ENCODE data around the gene IQCK.

Gene IQCK

GRCh38 chr16:19755268-19755667 lies 37.2 kb downstream of the IQCK start:
- no peak for DNase-seq
- H3K27ac Mint-ChIP-seq, result peak overlapping the region in 1 of 2 donors; percentile 41
- H3K27me3 Mint-ChIP-seq, result no peaks in the 10 kb centered on the region
- ATAC-seq, result no peak
- H3K9me3 Mint-ChIP-seq, result no peaks in the 10 kb centered on the region
- H3K4me1 Mint-ChIP-seq, result no peaks in the 10 kb centered on the region
- no peak overlapping the region for H3K4me3 Mint-ChIP-seq

DNA sequence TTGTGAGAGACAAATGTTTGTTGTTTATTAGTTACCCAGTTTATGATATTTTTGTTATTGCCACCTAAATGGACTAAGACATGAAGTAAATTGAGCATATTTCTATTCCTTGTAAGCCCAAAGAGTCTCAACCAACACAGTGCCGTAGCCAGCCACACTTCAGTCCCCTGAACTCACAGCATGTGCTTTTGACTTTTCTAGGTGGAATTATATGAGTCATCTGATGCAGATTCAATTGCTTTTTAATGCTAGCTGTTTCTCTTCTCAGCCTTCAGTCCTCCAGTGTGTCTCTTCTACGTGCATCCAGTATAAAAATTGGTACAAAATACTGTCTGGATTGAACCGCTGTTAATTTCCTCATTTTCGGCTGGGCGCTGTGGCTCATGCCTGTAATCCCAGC lies 39.0 kb downstream of the IQCK start:
- H3K4me1 Mint-ChIP-seq, result no peaks in the 10 kb centered on the region
- ATAC-seq, result no peak
- no peaks in the 10 kb centered on the region for H3K27me3 Mint-ChIP-seq
- no peak overlapping the region for H3K4me3 Mint-ChIP-seq
- H3K9me3 Mint-ChIP-seq, result no peaks in the 10 kb centered on the region
- DNase-seq, result no peak
- H3K27ac Mint-ChIP-seq, result no peak overlapping the region

DNA sequence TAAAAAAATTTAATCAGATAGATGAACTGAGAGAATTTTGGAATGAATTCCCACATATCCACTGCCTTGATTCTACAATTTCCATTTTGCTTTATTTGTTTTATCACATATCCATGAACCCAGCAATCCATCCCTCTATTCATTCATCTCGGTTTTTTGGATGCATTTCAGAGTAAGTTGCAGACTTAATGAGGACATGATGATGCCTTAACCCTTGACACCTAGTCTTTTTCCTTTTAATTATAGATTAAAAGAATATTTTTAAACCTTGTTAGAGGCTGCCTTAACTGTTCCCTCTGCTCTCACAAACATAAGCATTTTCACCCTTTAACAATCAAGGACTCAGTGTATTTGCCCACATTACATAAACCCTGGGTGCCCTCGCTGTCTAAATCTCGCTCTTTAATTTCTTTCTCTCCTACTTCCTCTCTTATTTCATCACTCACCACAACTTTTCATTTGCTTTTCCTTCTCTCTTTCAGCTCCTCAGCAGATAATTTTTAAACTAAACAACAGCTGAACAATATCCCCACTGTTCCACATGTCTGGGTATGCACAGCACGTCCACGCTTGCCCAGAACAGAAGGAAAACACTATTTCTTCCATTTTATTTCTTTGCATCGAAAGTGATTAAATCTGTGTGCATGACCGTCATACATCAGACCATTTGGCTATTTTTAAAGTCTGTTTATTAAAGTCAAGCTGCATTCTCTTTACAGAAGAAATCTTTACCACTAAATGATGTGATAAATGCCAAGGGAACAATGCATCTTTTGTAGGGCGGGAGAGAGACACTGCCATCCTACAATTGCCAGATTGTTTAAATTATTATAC lies 39.9 kb downstream of the IQCK start:
- no peaks in the 10 kb centered on the region for H3K4me1 Mint-ChIP-seq
- no peaks in the 10 kb centered on the region for H3K9me3 Mint-ChIP-seq
- H3K27ac Mint-ChIP-seq, result no peak overlapping the region
- no peak for DNase-seq
- no peaks in the 10 kb centered on the region for H3K27me3 Mint-ChIP-seq
- H3K4me3 Mint-ChIP-seq, result no peak overlapping the region
- no peak for ATAC-seq

GRCh38 chr16:19760356-19761060 lies 42.4 kb downstream of the IQCK start:
- DNase-seq (no peak), ATAC-seq (no peak)
- H3K4me1 Mint-ChIP-seq, result no peaks in the 10 kb centered on the region
- no peak overlapping the region for H3K4me3 Mint-ChIP-seq
- H3K9me3 Mint-ChIP-seq, result no peaks in the 10 kb centered on the region
- H3K27me3 Mint-ChIP-seq, result no peaks in the 10 kb centered on the region
- no peak overlapping the region for H3K27ac Mint-ChIP-seq

GRCh38 chr16:19765860-19766553 lies 47.9 kb downstream of the IQCK start:
- Mint-ChIP-seq H3K4me3 (no peak overlapping the region), H3K4me1 (no peaks in the 10 kb centered on the region), H3K27ac (no peak overlapping the region), H3K27me3 (no peaks in the 10 kb centered on the region), H3K9me3 (peaks cover 8 to 20% of the 10 kb centered on the region in 2 donors)
- DNase-seq (no peak), ATAC-seq (no peak)

GRCh38 chr16:19766554-19766884 lies 48.4 kb downstream of the IQCK start:
- H3K27ac Mint-ChIP-seq, result no peak overlapping the region
- H3K4me3 Mint-ChIP-seq, result no peak overlapping the region
- H3K9me3 Mint-ChIP-seq, result peaks cover 8 to 20% of the 10 kb centered on the region in 2 donors
- no peaks in the 10 kb centered on the region for H3K27me3 Mint-ChIP-seq
- H3K4me1 Mint-ChIP-seq, result no peaks in the 10 kb centered on the region
- DNase-seq (no peak), ATAC-seq (no peak)

DNA sequence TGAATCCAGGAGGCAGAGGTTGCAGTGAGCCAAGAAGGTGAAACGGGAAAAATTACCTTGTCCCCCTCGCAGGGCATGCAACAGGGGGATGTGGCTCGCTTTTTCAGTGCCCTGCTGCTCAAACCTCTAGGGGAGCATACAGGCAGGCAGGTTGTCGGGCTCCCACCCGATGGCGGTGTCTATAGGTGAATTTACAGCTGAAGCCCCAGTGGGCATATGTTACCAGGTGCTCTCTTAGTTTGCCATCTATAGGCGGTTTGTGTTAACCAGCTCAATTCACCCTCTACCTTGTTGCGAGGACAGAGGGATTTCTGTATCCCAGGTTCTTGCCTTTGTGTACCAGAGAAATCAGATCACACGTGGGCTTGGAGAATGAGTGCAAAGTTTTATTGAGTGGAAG lies 48.9 kb downstream of the IQCK start:
- peaks cover 8 to 20% of the 10 kb centered on the region in 2 donors for H3K9me3 Mint-ChIP-seq
- no peak for DNase-seq
- H3K27me3 Mint-ChIP-seq, result no peaks in the 10 kb centered on the region
- H3K27ac Mint-ChIP-seq, result no peak overlapping the region
- no peak overlapping the region for H3K4me3 Mint-ChIP-seq
- H3K4me1 Mint-ChIP-seq, result no peaks in the 10 kb centered on the region
- no peak for ATAC-seq

DNA sequence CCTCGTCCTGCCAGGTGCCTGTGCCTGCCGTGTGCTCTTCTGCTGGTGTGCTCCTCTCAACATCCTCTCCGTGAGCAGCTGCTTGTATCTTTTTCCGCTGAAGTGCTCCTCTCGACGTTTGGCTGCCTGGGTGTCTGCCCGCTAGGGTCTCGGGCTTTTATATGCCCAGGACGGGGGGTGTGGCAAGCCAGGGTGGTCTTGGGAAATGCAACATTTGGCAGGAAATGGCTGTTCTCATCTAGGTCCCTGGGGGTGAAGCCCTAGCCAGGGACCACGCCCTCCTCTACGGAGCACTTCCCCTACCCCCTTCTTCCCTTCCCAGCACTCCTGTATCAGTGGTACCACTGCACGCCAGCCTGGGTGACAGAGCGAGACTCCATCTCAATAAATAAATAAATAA lies 49.4 kb downstream of the IQCK start:
- Mint-ChIP-seq H3K9me3 (peaks cover 8 to 20% of the 10 kb centered on the region in 2 donors), H3K27ac (peak overlapping the region in 1 of 2 donors; percentile 42), H3K4me1 (no peaks in the 10 kb centered on the region), H3K27me3 (no peaks in the 10 kb centered on the region), H3K4me3 (no peak overlapping the region)
- no peak for ATAC-seq
- no peak for DNase-seq

DNA sequence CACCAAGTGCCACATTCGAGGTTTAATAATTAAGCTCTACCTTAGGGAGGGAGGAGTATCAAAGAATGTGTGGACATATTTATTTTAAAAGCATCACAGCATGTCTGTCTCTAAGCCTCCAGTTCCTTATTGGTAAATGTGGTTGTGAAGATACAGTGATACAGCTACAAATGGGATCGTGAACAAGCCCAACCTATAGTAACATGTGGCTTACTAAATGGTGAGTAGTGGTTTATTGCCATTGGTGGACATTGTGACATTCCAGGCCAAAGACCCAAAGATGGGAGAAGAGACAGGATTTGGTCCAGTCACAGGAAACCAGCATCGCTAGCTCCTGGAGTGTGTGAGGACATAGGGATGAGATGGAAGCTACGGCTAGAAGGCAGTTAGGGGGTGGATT lies 51.2 kb downstream of the IQCK start:
- no peak overlapping the region for H3K4me3 Mint-ChIP-seq
- peaks cover 8 to 20% of the 10 kb centered on the region in 2 donors for H3K9me3 Mint-ChIP-seq
- H3K27ac Mint-ChIP-seq, result no peak overlapping the region
- no peak for ATAC-seq
- H3K4me1 Mint-ChIP-seq, result no peaks in the 10 kb centered on the region
- H3K27me3 Mint-ChIP-seq, result no peaks in the 10 kb centered on the region
- DNase-seq, result no peak

DNA sequence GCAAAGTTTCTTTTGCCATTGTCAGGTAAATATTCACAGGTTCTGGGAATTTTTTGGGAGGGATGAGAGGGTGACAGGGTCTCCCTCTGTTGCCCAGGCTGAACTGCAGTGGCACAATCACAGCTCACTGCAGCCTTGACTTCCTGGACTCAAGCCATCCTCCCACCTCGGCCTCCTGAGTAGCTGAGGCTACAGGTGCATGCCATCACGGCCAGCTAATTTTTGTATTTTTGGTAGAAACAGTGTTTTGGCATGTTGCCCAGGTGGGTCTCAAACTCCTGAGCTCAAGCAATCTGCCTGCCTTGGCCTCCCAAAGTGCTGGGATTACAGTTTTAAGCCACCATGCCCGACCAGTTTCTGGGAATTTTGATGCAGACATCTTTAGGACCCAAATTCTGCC lies 53.0 kb downstream of the IQCK start:
- Mint-ChIP-seq H3K4me3 (no peak overlapping the region), H3K27ac (no peak overlapping the region), H3K27me3 (no peaks in the 10 kb centered on the region), H3K9me3 (peaks cover 8 to 20% of the 10 kb centered on the region in 2 donors), H3K4me1 (no peaks in the 10 kb centered on the region)
- ATAC-seq (no peak), DNase-seq (no peak)

DNA sequence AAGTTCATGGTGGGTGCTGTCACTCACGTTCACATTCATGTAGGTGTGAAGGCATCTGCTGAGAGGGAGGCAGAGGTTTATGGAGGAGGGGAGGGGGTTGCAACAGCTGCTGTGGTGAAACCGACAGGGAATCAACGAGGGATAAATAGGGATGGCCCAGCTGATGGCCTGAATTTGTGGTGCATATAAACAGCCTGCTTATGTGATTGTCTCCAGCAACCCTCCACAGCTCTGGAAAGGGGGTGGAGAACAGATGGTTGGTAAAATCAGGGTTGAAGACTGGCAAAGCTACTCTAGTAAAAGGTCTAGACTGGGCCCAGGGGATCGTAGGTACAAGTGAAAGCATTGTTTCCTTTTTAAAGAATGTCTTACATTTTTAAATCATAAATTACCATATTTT lies 53.7 kb downstream of the IQCK start:
- peaks cover 8 to 20% of the 10 kb centered on the region in 2 donors for H3K9me3 Mint-ChIP-seq
- H3K4me3 Mint-ChIP-seq, result no peak overlapping the region
- no peaks in the 10 kb centered on the region for H3K27me3 Mint-ChIP-seq
- H3K27ac Mint-ChIP-seq, result no peak overlapping the region
- no peaks in the 10 kb centered on the region for H3K4me1 Mint-ChIP-seq
- DNase-seq (no peak), ATAC-seq (no peak)

DNA sequence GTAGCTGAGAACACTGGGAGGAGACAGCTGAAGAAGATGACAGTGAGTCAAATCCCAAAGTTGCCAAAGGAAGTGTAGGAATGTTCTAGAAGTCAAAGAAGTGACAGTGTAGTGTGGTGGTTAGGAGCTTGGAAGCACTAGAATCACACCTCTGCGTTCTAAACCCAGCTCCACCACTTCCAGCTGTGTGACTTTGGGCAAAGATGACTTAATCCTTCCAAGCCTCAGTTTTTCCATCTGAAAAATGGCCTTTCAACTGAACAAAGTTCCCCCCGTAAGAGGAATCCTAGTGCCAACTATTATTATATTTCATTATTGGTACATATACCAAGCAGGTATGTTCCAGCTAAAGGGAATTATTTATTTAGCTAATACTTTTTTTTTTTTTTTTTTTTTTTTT lies 56.0 kb downstream of the IQCK start:
- H3K4me1 Mint-ChIP-seq, result no peaks in the 10 kb centered on the region
- peaks cover 8 to 11% of the 10 kb centered on the region in 2 donors for H3K9me3 Mint-ChIP-seq
- H3K27ac Mint-ChIP-seq, result no peak overlapping the region

GRCh38 chr16:19776147-19776546 lies 58.1 kb downstream of the IQCK start:
- H3K27ac Mint-ChIP-seq, result no peak overlapping the region
- DNase-seq, result no peak

More for the DNA sequence above, 56.0 kb downstream of the IQCK start:
- Mint-ChIP-seq H3K4me3 (no peak overlapping the region), H3K27me3 (no peaks in the 10 kb centered on the region)
- ATAC-seq, result no peak
- DNase-seq, result no peak

DNA sequence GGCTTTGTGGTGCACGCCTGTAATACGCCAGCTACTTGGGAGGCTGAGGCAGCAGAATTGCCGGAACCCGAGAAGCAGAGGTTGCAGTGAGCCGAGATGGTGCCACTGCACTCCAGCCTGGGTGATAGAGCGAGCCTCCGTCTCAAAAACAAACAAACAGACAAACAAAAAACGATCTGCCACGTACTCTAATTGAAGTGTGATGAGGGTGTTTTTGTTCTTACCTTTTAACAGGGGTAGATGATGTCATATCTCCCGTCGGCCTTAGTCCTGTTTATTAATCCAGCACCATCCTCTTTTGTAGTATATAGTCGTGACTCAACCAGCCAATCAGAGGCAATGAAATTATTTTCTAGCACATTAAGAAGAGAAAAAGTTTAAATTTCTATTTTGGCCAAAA lies 58.5 kb downstream of the IQCK start:
- DNase-seq (no peak), ATAC-seq (no peak)
- no peaks in the 10 kb centered on the region for H3K27me3 Mint-ChIP-seq
- H3K4me1 Mint-ChIP-seq, result no peaks in the 10 kb centered on the region
- no peak overlapping the region for H3K4me3 Mint-ChIP-seq
- H3K27ac Mint-ChIP-seq, result no peak overlapping the region
- H3K9me3 Mint-ChIP-seq, result no peaks in the 10 kb centered on the region

More at GRCh38 chr16:19776147-19776546, 58.1 kb downstream of the IQCK start:
- H3K27me3 Mint-ChIP-seq, result no peaks in the 10 kb centered on the region
- no peak for ATAC-seq
- no peak overlapping the region for H3K4me3 Mint-ChIP-seq
- H3K4me1 Mint-ChIP-seq, result no peaks in the 10 kb centered on the region
- H3K9me3 Mint-ChIP-seq, result no peaks in the 10 kb centered on the region

DNA sequence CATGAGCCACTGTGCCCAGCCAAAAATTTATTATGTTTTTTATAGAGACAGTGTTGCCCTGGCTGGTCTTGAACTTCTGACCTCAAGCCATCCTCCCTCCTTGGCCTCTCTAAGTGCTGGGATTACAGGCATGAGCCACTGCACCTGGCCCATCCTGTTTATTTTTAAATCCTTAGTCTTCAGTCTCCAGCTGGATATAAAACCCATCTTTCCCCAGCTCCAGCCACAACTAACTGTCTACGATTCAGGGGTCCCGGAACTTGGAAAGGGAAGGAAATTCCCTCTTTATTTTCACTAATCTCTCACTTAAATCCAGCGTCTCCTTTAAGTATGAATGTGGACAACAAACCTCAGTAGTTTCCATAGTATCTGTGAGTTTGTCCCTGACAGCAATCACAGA lies 62.2 kb downstream of the IQCK start:
- H3K27me3 Mint-ChIP-seq, result no peaks in the 10 kb centered on the region
- DNase-seq (no peak), ATAC-seq (no peak)
- H3K4me3 Mint-ChIP-seq, result no peak overlapping the region
- no peaks in the 10 kb centered on the region for H3K9me3 Mint-ChIP-seq
- H3K4me1 Mint-ChIP-seq, result no peaks in the 10 kb centered on the region
- H3K27ac Mint-ChIP-seq, result no peak overlapping the region

DNA sequence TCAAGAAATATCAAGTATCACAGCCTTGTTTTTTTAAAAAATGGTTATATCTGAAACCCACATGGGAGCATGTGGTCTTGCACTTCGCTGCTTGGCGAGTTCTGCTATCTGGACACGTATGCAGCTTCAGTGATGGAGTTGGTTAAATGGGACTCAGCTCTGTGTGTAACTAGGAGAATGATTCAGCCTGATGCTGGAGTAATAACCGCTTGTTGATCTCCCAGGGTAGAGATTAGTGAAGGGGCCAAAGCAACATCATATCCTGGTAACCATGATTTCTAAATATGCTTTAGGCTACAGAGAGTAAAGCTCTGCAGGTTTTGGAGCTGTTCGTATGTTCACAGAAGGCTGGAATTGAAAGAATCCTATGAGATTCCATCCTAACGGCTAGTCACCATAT lies 63.2 kb downstream of the IQCK start:
- Mint-ChIP-seq H3K27ac (no peak overlapping the region), H3K9me3 (no peaks in the 10 kb centered on the region), H3K27me3 (no peaks in the 10 kb centered on the region), H3K4me1 (no peaks in the 10 kb centered on the region), H3K4me3 (no peak overlapping the region)
- DNase-seq, result no peak
- no peak for ATAC-seq

All from stimulated activated naive CD8-positive, alpha-beta T cell treated with anti-CD3 and anti-CD28 coated beads, Interleukin-15, amount 100 ng/mL, for 72 hours (primary cell).